GM19351 (cell line): ENCODE results near the gene RIN3.

Experiments
- ATAC-seq: cut with Tn5 transposase; IDR thresholded peaks from one replicate; pipeline ENCODE4 v1.9.1; 2021; ENCODE audit warnings: mild to moderate bottlenecking, moderate library complexity; ENCODE audit not compliant: unreplicated experiment

RIN3 gene

GRCh38 chr14:92735344-92735743, 221.8 kb downstream of the RIN3 start:
- ATAC-seq, result no peak

- no peak for ATAC-seq
Observed at GRCh38 chr14:92737206-92737605, 223.6 kb downstream of the RIN3 start.

- ATAC-seq, result no peak
Observed at GRCh38 chr14:92737619-92738188, 224.1 kb downstream of the RIN3 start.
